ENCODE results near the gene PRDM7. TPM values are rescaled to one million over a fixed set of nuclear protein-coding genes. Genes with fewer than 3 reads are reported as not detected.
"Not testable (repeated sequence)": the region's sequence is repeated elsewhere in the genome, so short reads cannot be mapped to it uniquely, and the experiment has no call there.

PRDM7 gene
- total RNA-seq, 1 donor, result not detected

DNA sequence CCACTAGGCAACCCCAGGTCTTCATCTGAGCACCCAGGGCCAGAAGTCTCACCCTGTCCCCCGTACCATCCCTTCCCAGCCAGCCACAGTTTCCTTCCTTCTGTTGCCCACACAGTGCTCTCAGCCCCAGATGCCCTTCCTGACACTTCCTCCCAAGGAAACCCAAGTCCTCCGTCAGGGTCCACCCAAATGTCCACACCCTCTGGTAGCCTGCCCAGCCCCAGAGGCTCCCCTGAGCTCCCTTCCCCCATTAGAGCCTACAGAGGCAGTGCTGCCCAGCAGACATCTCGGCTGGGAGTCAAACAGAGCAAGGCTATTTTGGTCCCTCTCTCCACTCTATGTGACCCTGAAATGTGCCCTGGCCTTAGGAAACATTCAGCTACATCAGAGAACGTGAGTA, 23.7 kb upstream of the PRDM7 start:
- H4K20me1 ChIP-seq (ENCODE audit: insufficient read depth, low read length); H3K79me2 ChIP-seq (ENCODE audit: insufficient read depth, low read length); H3K36me3 ChIP-seq (ENCODE audit: insufficient read depth, low read length); H3K4me1 ChIP-seq (ENCODE audit: insufficient read depth, low read length); H3K4me3 ChIP-seq (ENCODE audit: insufficient read depth, low read length); DNase-seq (ENCODE audit: insufficient read length, low spot score, missing footprints); H3K27me3 ChIP-seq (ENCODE audit: insufficient read depth, low read length); H3K4me2 ChIP-seq (ENCODE audit: insufficient read depth, low read length); H2AFZ ChIP-seq (ENCODE audit: low read length); H3K27ac ChIP-seq (ENCODE audit: low read depth, low read length); H3K9me3 ChIP-seq (ENCODE audit: low read depth, low read length): not testable (repeated sequence)

DNA sequence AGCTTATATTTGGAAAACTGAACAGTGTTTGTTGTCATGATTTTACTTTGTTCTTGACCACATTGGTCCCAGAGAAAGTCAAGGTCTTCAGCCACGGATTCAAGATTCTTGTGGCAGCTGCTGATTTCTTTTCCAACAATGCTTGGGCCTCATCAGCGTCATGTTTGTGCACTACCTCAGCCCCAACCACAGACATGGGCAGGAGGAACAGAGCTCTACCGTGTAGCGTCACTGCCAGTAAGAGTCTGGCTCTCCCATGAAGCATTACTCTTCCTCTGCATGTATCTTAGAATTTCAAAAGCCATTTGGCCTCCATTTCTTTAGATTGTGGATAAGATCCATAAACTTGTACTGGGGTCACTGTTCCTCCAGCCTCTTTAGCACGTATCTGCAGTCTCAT, 23.1 kb upstream of the PRDM7 start:
- H3K27ac ChIP-seq (ENCODE audit: low read depth, low read length); H3K4me3 ChIP-seq (ENCODE audit: insufficient read depth, low read length); H3K4me2 ChIP-seq (ENCODE audit: insufficient read depth, low read length); H3K4me1 ChIP-seq (ENCODE audit: insufficient read depth, low read length); H3K9me3 ChIP-seq (ENCODE audit: low read depth, low read length); H2AFZ ChIP-seq (ENCODE audit: low read length); DNase-seq (ENCODE audit: insufficient read length, low spot score, missing footprints); H3K36me3 ChIP-seq (ENCODE audit: insufficient read depth, low read length); H4K20me1 ChIP-seq (ENCODE audit: insufficient read depth, low read length); H3K79me2 ChIP-seq (ENCODE audit: insufficient read depth, low read length); H3K27me3 ChIP-seq (ENCODE audit: insufficient read depth, low read length): not testable (repeated sequence)

DNA sequence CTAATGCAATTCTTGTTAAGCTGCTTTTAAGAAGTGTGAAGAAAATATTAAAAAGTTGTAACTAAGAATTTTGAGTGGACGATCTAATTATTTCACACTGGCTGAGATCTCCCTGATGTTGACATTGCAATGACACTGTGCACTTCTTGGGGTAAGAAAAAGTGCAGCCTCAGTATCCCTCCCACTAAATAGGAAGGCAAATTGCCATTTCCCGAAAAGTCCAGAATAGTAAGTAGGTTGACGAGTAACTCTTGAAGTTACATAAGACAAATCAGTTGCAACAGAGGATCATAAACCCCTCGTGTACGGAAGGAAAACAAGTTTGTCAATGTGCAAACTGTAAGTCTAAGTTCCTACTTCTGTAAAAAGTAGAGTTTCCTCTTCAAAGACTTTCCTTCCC, 21.8 kb upstream of the PRDM7 start:
- not testable (repeated sequence) for H3K4me1 ChIP-seq (ENCODE audit: insufficient read depth, low read length); H3K27me3 ChIP-seq (ENCODE audit: insufficient read depth, low read length); H2AFZ ChIP-seq (ENCODE audit: low read length); H3K9me3 ChIP-seq (ENCODE audit: low read depth, low read length); H3K4me2 ChIP-seq (ENCODE audit: insufficient read depth, low read length); H3K36me3 ChIP-seq (ENCODE audit: insufficient read depth, low read length); DNase-seq (ENCODE audit: insufficient read length, low spot score, missing footprints); H3K4me3 ChIP-seq (ENCODE audit: insufficient read depth, low read length); H3K79me2 ChIP-seq (ENCODE audit: insufficient read depth, low read length); H4K20me1 ChIP-seq (ENCODE audit: insufficient read depth, low read length); H3K27ac ChIP-seq (ENCODE audit: low read depth, low read length)

DNA sequence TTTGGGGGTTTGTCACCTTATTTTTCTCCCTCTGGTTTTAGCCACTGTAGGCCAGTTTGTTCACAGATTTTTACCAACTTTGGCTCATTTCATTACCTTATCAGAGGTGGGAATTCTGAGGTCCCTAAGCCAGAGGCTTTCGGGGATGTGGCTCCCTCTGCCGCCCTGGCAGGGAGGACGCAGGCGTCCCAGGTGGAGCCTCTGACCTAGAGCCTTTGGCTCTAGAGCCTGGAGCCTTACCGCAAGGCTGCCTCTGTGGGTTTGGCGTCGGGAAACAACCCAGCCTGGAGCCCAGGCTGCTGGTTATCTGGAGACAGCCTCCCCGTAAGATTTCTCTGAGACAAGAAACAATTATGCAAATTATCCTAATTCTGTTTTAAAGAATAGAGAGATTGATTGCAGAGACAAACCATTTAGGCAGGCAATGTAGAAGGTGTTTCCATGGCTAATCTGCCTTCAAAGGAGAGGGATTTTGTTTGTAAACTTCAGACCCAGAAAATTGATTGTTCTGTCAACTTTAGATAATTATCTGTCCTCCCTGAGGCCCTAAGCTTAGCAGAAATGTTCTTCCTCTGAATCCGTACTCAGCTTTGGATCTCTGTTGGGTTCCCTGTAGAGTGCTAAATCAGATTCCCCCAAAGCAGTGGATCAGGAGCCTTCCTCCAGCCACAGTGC, 20.0 kb upstream of the PRDM7 start:
- not testable (repeated sequence) for DNase-seq (ENCODE audit: insufficient read length, low spot score, missing footprints)

DNA sequence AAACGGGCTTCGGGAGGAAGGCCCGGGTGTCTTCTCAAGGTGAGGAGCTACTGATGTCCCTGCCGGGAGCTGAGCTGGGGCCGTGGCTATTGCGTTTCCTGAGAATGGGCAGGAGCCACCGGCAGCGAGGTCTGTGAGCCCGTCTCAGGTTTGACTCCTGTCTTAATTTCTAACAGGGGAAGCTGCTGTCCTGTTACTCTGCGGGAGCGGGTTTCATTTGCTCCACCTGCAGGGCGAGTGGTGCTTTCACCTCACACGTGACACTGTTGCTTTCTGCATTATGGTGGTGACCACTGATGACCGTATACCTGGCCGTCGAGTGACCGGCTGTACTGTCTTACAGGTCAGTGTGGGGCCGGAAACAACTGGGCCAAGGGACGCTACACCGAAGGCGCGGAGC, 17.7 kb upstream of the PRDM7 start:
- H3K4me3 ChIP-seq (ENCODE audit: insufficient read depth, low read length); H4K20me1 ChIP-seq (ENCODE audit: insufficient read depth, low read length); DNase-seq (ENCODE audit: insufficient read length, low spot score, missing footprints); H3K4me1 ChIP-seq (ENCODE audit: insufficient read depth, low read length); H3K9me3 ChIP-seq (ENCODE audit: low read depth, low read length); H3K4me2 ChIP-seq (ENCODE audit: insufficient read depth, low read length); H3K27ac ChIP-seq (ENCODE audit: low read depth, low read length); H3K79me2 ChIP-seq (ENCODE audit: insufficient read depth, low read length); H2AFZ ChIP-seq (ENCODE audit: low read length); H3K27me3 ChIP-seq (ENCODE audit: insufficient read depth, low read length); H3K36me3 ChIP-seq (ENCODE audit: insufficient read depth, low read length): not testable (repeated sequence)

More for the DNA sequence above, 20.0 kb upstream of the PRDM7 start:
- H3K27ac ChIP-seq (ENCODE audit: low read depth, low read length); H3K4me1 ChIP-seq (ENCODE audit: insufficient read depth, low read length); H2AFZ ChIP-seq (ENCODE audit: low read length); H3K4me2 ChIP-seq (ENCODE audit: insufficient read depth, low read length); H3K27me3 ChIP-seq (ENCODE audit: insufficient read depth, low read length); H4K20me1 ChIP-seq (ENCODE audit: insufficient read depth, low read length); H3K36me3 ChIP-seq (ENCODE audit: insufficient read depth, low read length); H3K4me3 ChIP-seq (ENCODE audit: insufficient read depth, low read length); H3K79me2 ChIP-seq (ENCODE audit: insufficient read depth, low read length); H3K9me3 ChIP-seq (ENCODE audit: low read depth, low read length): not testable (repeated sequence)

DNA sequence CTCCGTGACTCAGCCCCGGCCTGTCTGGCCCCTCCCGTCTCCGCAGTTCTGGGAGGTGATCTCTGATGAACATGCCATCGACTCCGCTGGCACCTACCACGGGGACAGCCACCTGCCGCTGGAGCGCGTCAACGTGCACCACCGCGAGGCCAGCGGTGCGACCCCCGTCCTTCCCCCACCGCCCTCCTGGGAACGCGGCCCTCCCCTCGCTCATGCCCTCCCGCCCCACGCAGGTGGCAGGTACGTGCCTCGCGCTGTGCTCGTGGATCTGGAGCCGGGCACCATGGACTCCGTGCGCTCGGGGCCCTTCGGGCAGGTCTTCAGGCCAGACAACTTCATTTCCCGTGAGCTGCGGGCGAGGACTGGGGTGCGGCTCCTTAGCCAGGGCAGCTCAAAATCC, 17.2 kb upstream of the PRDM7 start:
- H3K4me3 ChIP-seq (ENCODE audit: insufficient read depth, low read length); H3K4me1 ChIP-seq (ENCODE audit: insufficient read depth, low read length); H3K4me2 ChIP-seq (ENCODE audit: insufficient read depth, low read length); H2AFZ ChIP-seq (ENCODE audit: low read length); H3K36me3 ChIP-seq (ENCODE audit: insufficient read depth, low read length); H3K79me2 ChIP-seq (ENCODE audit: insufficient read depth, low read length); H4K20me1 ChIP-seq (ENCODE audit: insufficient read depth, low read length); H3K9me3 ChIP-seq (ENCODE audit: low read depth, low read length); H3K27ac ChIP-seq (ENCODE audit: low read depth, low read length); DNase-seq (ENCODE audit: insufficient read length, low spot score, missing footprints); H3K27me3 ChIP-seq (ENCODE audit: insufficient read depth, low read length): not testable (repeated sequence)

DNA sequence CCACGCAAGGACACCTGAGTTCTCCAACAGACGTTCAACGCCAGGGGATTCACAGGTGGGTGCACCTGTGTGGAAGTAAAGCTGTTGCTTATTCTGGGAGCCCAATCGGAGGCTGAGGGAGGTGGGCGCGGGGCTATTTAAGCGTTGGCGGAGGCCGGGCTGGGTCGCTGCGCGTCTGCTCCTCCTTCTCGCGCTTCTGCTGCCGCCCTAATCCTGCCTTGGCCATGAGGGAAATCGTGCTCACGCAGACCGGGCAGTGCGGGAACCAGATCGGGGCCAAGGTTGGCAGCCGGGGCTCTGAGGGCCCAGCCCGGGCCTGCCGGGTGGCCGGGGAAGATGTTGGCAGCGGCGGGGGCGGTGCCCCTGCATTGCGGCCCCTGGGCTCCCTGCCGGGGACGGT, 16.7 kb upstream of the PRDM7 start:
- not testable (repeated sequence) for H3K27me3 ChIP-seq (ENCODE audit: insufficient read depth, low read length); H2AFZ ChIP-seq (ENCODE audit: low read length); DNase-seq (ENCODE audit: insufficient read length, low spot score, missing footprints); H3K36me3 ChIP-seq (ENCODE audit: insufficient read depth, low read length); H4K20me1 ChIP-seq (ENCODE audit: insufficient read depth, low read length); H3K4me1 ChIP-seq (ENCODE audit: insufficient read depth, low read length); H3K4me3 ChIP-seq (ENCODE audit: insufficient read depth, low read length); H3K9me3 ChIP-seq (ENCODE audit: low read depth, low read length); H3K79me2 ChIP-seq (ENCODE audit: insufficient read depth, low read length); H3K27ac ChIP-seq (ENCODE audit: low read depth, low read length); H3K4me2 ChIP-seq (ENCODE audit: insufficient read depth, low read length)

DNA sequence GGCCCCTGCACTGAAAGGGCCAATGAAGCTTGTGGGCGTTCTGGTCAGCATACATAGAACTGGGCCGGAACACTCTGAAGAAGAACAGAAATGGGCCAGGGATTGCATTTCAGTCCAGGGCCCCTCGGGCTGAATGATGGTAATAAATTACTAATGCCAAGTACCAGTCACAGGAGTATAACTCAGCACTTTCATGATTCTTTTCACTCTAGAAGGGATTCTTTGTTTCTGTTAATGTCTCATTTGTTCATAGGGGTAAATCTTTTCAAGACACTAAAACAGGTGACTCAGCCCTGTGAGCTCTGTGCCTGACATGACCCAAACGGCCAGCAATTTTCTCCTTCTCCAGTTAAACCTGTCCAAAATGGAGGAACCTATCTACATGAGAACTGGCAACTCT, 15.7 kb upstream of the PRDM7 start:
- H3K9me3 ChIP-seq (ENCODE audit: low read depth, low read length); DNase-seq (ENCODE audit: insufficient read length, low spot score, missing footprints); H3K4me1 ChIP-seq (ENCODE audit: insufficient read depth, low read length); H3K4me3 ChIP-seq (ENCODE audit: insufficient read depth, low read length); H3K36me3 ChIP-seq (ENCODE audit: insufficient read depth, low read length); H4K20me1 ChIP-seq (ENCODE audit: insufficient read depth, low read length); H3K79me2 ChIP-seq (ENCODE audit: insufficient read depth, low read length); H3K27me3 ChIP-seq (ENCODE audit: insufficient read depth, low read length); H3K27ac ChIP-seq (ENCODE audit: low read depth, low read length); H2AFZ ChIP-seq (ENCODE audit: low read length); H3K4me2 ChIP-seq (ENCODE audit: insufficient read depth, low read length): not testable (repeated sequence)
